ENCODE results near the gene TANC1. TPM values are rescaled to one million over a fixed set of nuclear protein-coding genes. Genes with fewer than 3 reads are reported as not detected.

The TANC1 gene
- total RNA-seq, 2 experiments from 2014 or later: 0.48 to 0.55 TPM

DNA sequence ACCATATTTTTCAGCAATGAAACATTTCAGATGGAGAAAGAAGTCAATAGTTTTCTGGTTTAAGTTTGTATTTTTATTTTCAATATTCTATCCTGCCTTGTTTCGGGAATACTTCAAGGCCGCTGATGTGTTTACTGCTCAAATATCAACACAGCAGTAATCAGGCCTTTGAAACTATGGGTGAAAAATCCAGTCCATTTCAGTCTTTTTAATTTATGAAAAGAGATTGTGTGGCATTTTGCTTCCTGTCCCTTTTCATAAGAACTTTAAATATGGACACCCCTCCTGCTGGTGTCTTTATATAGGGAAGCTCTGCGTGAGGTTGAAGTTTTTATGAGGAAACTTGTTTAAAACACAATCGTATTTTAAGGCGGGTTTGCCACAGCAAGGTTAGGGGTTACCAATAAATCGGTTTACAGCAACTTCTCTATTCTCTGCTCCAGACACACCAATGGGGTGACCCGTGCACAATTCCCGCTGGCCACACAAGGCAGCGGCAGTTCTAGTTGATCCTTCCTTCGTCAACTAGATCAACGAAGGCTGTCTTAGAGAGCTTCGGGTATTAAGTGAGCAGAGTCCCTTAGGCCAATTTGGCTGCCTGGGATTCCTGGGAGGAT, 1.2 kb upstream of the TANC1 start:
- Mint-ChIP-seq H3K36me3 (ENCODE audit: low read depth) (no peaks in the 10 kb centered on the region), H3K27me3 (peaks cover 69% of the 10 kb centered on the region), H3K9me3 (no peaks in the 10 kb centered on the region), H3K4me3 (no peak overlapping the region), H3K27ac (no peak overlapping the region), H3K4me1 (peaks cover 18% of the 10 kb centered on the region)
- POLR2A ChIA-PET: no interaction called here
- CTCF ChIA-PET: interaction anchor here (2.1 kb wide), 1 partner anchor 14 kb away, joined by 4 read pairs; no protein-coding TSS in a partner anchor
- no peak for DNase-seq

GRCh38 chr2:158967731-158968395, 577 bp upstream of the TANC1 start:
- no peak overlapping the region for H3K27ac Mint-ChIP-seq
- H3K4me3 Mint-ChIP-seq: peak overlapping the region; percentile 40
- H3K27me3 Mint-ChIP-seq: peaks cover 74% of the 10 kb centered on the region
- H3K4me1 Mint-ChIP-seq: peaks cover 18% of the 10 kb centered on the region
- DNase-seq: no peak
- CTCF ChIA-PET: no interaction called here
- H3K9me3 Mint-ChIP-seq: no peaks in the 10 kb centered on the region
- no peaks in the 10 kb centered on the region for H3K36me3 Mint-ChIP-seq (ENCODE audit: low read depth)
- POLR2A ChIA-PET: no interaction called here

GRCh38 chr2:158969162-158969714, 798 bp downstream of the TANC1 start:
- no peaks in the 10 kb centered on the region for H3K36me3 Mint-ChIP-seq (ENCODE audit: low read depth)
- no peak overlapping the region for H3K27ac Mint-ChIP-seq
- peaks cover 18% of the 10 kb centered on the region for H3K4me1 Mint-ChIP-seq
- ChIA-PET POLR2A (interaction anchor here (0.6 kb wide), 2 partner anchors 10 to 747 kb away, joined by 3 to 5 read pairs; no protein-coding TSS in a partner anchor), CTCF (no interaction called here)
- peak overlapping the region; percentile 65 for H3K4me3 Mint-ChIP-seq
- no peaks in the 10 kb centered on the region for H3K9me3 Mint-ChIP-seq
- no peak for DNase-seq
- H3K27me3 Mint-ChIP-seq: peaks cover 74% of the 10 kb centered on the region

DNA sequence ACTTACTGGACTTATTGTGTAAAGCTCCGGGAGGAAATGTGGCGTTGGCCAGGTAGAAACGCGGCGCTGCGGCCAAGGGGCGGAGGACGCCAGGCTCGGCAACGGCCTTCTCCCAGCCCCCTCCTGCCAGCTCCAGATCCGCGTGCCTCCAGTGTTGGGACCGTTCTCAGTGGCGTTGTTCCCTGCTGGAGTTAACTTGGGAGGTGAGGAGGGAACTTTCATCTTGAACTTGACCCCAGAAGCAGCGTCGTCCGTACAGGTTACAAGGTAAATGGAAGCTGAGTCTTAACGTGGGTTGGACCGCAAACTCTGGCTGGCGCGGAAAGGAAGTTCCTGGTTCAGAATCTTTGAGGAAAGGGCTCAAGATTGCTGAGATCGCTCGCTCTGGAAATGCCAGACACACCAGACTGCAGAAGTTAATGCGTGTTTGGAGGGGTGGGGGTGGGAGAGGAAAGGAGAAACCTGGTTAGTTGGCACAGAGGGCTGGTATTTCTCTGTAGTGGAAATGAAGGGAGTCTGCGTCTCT, 1.3 kb downstream of the TANC1 start:
- no peak for DNase-seq
- Mint-ChIP-seq H3K9me3 (no peaks in the 10 kb centered on the region), H3K27ac (no peak overlapping the region), H3K27me3 (peaks cover 69% of the 10 kb centered on the region), H3K4me1 (peaks cover 18% of the 10 kb centered on the region), H3K36me3 (ENCODE audit: low read depth) (no peaks in the 10 kb centered on the region), H3K4me3 (peak overlapping the region; percentile 65)
- POLR2A ChIA-PET: interaction anchor here (0.6 kb wide), 2 partner anchors 10 to 746 kb away, joined by 3 to 5 read pairs; no protein-coding TSS in a partner anchor
- CTCF ChIA-PET: no interaction called here

DNA sequence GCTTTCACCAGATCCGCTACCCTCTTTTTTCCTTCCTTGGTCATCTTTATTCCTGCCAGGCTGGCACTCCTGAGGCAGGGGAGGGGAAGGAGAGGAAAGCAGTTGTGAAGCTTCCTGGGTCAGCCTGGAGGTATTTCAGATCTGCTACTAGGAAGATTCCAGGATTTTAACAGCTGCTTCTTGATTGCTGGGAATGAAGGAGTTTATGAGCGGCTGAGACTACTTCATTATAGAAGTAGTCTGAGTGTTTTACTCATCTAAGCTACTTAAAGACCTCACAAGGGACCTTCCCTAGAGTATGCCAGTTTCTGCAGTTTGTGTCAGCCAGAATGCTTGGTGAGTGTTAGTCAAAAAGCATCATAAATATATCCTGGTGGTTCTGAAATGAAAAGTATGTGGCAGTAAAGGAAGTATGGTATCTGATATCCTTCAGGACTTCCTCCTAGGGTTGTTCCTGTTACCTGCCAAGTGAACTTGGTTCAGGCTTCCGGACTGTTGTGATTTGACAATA, 1.9 kb downstream of the TANC1 start:
- H3K27ac Mint-ChIP-seq: no peak overlapping the region
- H3K4me3 Mint-ChIP-seq: peak overlapping the region; percentile 65
- CTCF ChIA-PET: no interaction called here
- H3K27me3 Mint-ChIP-seq: peaks cover 66% of the 10 kb centered on the region
- no peaks in the 10 kb centered on the region for H3K36me3 Mint-ChIP-seq (ENCODE audit: low read depth)
- no peaks in the 10 kb centered on the region for H3K9me3 Mint-ChIP-seq
- peaks cover 18% of the 10 kb centered on the region for H3K4me1 Mint-ChIP-seq
- DNase-seq: no peak
- POLR2A ChIA-PET: no interaction called here

- H3K27me3 Mint-ChIP-seq: peaks cover 46% of the 10 kb centered on the region
- no peaks in the 10 kb centered on the region for H3K9me3 Mint-ChIP-seq
- DNase-seq: no peak
- H3K27ac Mint-ChIP-seq: no peak overlapping the region
- POLR2A ChIA-PET: no interaction called here
- CTCF ChIA-PET: interaction anchor here (1.7 kb wide), 1 partner anchor 145 kb away, joined by 3 read pairs; no protein-coding TSS in a partner anchor
- H3K36me3 Mint-ChIP-seq (ENCODE audit: low read depth): no peaks in the 10 kb centered on the region
- H3K4me3 Mint-ChIP-seq: no peak overlapping the region
- peaks cover 14% of the 10 kb centered on the region for H3K4me1 Mint-ChIP-seq
These were observed 4.9 kb downstream of the TANC1 start for GRCh38 chr2:158973116-158973956.

GRCh38 chr2:158975271-158975921, 7.0 kb downstream of the TANC1 start:
- H3K36me3 Mint-ChIP-seq (ENCODE audit: low read depth): no peaks in the 10 kb centered on the region
- ChIA-PET POLR2A (no interaction called here), CTCF (no interaction called here)
- DNase-seq: no peak
- peaks cover 33% of the 10 kb centered on the region for H3K27me3 Mint-ChIP-seq
- H3K9me3 Mint-ChIP-seq: no peaks in the 10 kb centered on the region
- no peak overlapping the region for H3K27ac Mint-ChIP-seq
- H3K4me3 Mint-ChIP-seq: no peak overlapping the region
- H3K4me1 Mint-ChIP-seq: peaks cover 2% of the 10 kb centered on the region

DNA sequence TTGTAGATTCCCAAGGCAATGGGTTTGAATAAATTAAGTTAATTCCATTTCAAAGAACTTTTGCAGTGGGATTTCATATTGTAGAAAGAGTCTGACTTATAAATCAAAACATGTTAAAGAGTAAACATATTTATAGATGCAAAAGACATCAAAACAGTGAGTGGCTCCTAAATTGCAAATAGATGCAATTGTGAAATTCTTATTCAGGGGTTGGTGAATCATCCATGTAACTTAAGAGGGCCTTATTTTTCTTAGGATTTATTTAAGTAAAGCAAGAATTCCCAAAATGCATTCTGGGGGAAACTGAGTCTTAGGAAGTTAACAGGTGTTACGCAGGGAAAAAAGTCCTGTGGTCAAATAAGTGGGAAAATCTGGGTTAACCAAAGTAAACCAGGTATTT, 11.3 kb downstream of the TANC1 start:
- ChIA-PET CTCF (no interaction called here), POLR2A (interaction anchor here (0.7 kb wide), 1 partner anchor 10 kb away, joined by 5 read pairs; no protein-coding TSS in a partner anchor)
- no peak overlapping the region for H3K4me3 Mint-ChIP-seq
- no peak for DNase-seq
- no peak overlapping the region for H3K27ac Mint-ChIP-seq
- H3K36me3 Mint-ChIP-seq (ENCODE audit: low read depth): no peaks in the 10 kb centered on the region
- H3K9me3 Mint-ChIP-seq: no peaks in the 10 kb centered on the region
- no peaks in the 10 kb centered on the region for H3K4me1 Mint-ChIP-seq
- peaks cover 6% of the 10 kb centered on the region for H3K27me3 Mint-ChIP-seq

- H3K27ac Mint-ChIP-seq: no peak overlapping the region
- ChIA-PET POLR2A (no interaction called here), CTCF (interaction anchor here (1.4 kb wide), 1 partner anchor 12 kb away, joined by 5 read pairs; no protein-coding TSS in a partner anchor)
- no peak for DNase-seq
- no peaks in the 10 kb centered on the region for H3K4me1 Mint-ChIP-seq
- H3K27me3 Mint-ChIP-seq: peaks cover 5% of the 10 kb centered on the region
- H3K4me3 Mint-ChIP-seq: no peak overlapping the region
- no peaks in the 10 kb centered on the region for H3K9me3 Mint-ChIP-seq
- H3K36me3 Mint-ChIP-seq (ENCODE audit: low read depth): no peaks in the 10 kb centered on the region
These were observed 16.2 kb downstream of the TANC1 start for GRCh38 chr2:158984604-158985135.

GRCh38 chr2:158988501-158988900, 20.1 kb downstream of the TANC1 start:
- Mint-ChIP-seq H3K27me3 (peaks cover 9% of the 10 kb centered on the region), H3K4me3 (no peak overlapping the region), H3K36me3 (ENCODE audit: low read depth) (no peaks in the 10 kb centered on the region), H3K4me1 (no peaks in the 10 kb centered on the region), H3K27ac (no peak overlapping the region), H3K9me3 (no peaks in the 10 kb centered on the region)
- DNase-seq: no peak
- ChIA-PET CTCF (no interaction called here), POLR2A (no interaction called here)

GRCh38 chr2:158989165-158989564, 20.7 kb downstream of the TANC1 start:
- ChIA-PET CTCF (interaction anchor here (0.6 to 0.7 kb wide), 2 partner anchors 67 to 167 kb away, joined by 3 to 4 read pairs; no protein-coding TSS in a partner anchor), POLR2A (no interaction called here)
- H3K4me3 Mint-ChIP-seq: no peak overlapping the region
- peaks cover 9% of the 10 kb centered on the region for H3K27me3 Mint-ChIP-seq
- no peaks in the 10 kb centered on the region for H3K36me3 Mint-ChIP-seq (ENCODE audit: low read depth)
- no peaks in the 10 kb centered on the region for H3K9me3 Mint-ChIP-seq
- H3K27ac Mint-ChIP-seq: no peak overlapping the region
- H3K4me1 Mint-ChIP-seq: no peaks in the 10 kb centered on the region
- no peak for DNase-seq

All from activated CD4-positive, alpha-beta memory T cell treated with anti-CD3 and anti-CD28 coated beads, Interleukin-2, amount 10 ng/mL, durations not matched to agents 7 days and 5 days (primary cell).